GM12875 (cell line): ENCODE data around the gene TARBP1.

ENCODE experiments used
- H3K4me3 ChIP-seq: one replicate; pipeline ENCODE4 v1.5.1; 2011; ENCODE audit warnings: low read depth, low read length, control low read depth
- CTCF ChIP-seq: IDR thresholded peaks from 2 replicates; pipeline ENCODE4 v1.5.1; 2011; ENCODE audit warnings: low read depth, mild to moderate bottlenecking, control low read depth, inconsistent platforms, low read length, moderate library complexity, borderline replicate concordance; ENCODE audit not compliant: insufficient read depth

Gene TARBP1

DNA sequence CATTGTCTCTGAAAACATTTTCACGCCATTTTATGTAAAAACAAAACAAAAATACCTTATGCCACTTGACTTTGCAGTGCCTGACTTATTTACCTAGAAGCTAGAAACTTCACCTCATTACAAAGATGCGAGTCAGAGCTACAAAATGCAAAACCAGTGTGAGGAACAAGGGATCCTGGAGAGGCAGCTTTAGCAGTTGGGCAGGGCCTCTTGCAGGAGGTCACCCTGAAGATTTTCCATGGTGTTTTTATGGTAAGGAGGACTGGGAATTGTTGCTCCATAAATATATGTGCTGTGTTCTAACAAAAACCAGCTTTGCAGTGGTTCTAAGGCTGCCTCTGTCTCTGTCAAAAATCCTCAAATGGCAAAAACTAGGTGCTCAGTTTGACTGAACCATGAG, 36.4 kb upstream of the TARBP1 start:
- TF ChIP-seq CTCF, result no peak
- no peak overlapping the region for H3K4me3 ChIP-seq

GRCh38 chr1:234512451-234512861, 33.5 kb upstream of the TARBP1 start:
- no peak for TF ChIP-seq CTCF
- H3K4me3 ChIP-seq, result no peak overlapping the region

DNA sequence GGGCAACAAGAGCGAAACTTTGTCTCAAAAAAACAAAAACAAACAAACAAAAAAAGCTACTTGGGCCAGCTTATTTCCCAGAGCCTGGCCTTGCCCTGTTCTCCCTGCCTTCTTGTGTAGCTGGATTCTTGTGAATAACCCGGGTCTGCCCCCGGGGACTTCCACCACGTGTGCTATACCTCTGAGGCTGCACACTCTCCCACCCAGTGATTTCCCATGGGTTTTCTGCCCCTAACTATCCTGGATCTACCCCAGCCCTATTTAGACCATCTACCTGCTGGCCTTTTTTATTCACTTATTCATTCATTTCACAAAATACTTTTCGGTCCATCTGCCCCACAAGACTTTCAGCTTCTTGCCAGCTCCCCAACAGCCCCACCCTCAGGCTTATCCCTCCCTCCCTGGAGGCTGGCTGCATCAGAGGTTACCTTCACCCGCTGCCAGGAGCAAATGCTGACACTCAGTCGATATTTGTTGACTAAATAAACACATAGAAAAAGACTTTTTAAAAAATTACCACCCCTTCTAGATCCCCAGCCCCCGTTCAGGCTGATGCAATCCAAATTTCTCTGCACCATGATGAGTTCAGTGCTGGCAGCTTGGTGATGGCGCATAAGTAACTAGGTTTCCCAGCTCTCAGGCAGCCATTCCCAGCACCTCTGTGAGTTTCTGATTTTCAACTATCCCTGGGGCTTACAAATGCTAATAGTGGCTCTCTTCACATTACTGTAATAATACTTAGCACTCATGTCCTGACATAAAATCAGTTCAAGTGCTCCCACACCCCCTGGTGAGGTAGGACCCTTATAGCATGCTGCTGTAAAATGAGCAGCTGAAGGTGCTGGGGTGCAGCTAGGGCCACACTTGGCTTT, 30.7 kb upstream of the TARBP1 start:
- no peak for TF ChIP-seq CTCF

GRCh38 chr1:234507626-234508387, 28.8 kb upstream of the TARBP1 start:
- no peak overlapping the region for H3K4me3 ChIP-seq
- TF ChIP-seq CTCF, result no peak

More for the DNA sequence above, 30.7 kb upstream of the TARBP1 start:
- no peak overlapping the region for H3K4me3 ChIP-seq

GRCh38 chr1:234507089-234507488, 28.1 kb upstream of the TARBP1 start:
- no peak for TF ChIP-seq CTCF
- H3K4me3 ChIP-seq, result no peak overlapping the region

DNA sequence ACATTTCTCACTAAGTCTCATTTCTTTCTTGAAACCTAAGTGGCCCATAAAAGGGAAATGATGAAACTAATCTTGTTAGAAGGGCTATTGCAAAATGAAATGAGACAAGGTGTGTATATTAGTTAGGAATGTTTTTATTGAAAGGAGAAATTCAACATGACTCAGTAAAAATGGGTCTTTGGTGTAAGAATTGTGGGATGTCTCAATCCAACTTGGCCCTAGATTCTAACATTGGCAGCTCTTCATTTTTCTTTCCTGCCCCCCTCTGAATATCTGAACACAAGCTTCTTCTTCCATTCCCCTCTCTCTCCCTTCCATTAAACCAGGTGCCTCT, 26.8 kb upstream of the TARBP1 start:
- no peak for TF ChIP-seq CTCF

More for the DNA sequence above, 26.8 kb upstream of the TARBP1 start:
- no peak overlapping the region for H3K4me3 ChIP-seq
